ENCODE results near the gene LYPD1. TPM values are rescaled to one million over a fixed set of nuclear protein-coding genes. Genes with fewer than 3 reads are reported as not detected.
A peak's percentile ranks its signal among the peaks of the same experiment; 100 is the strongest.

LYPD1 gene
- polyA plus RNA-seq, 1 experiment, result 9.2 TPM

DNA sequence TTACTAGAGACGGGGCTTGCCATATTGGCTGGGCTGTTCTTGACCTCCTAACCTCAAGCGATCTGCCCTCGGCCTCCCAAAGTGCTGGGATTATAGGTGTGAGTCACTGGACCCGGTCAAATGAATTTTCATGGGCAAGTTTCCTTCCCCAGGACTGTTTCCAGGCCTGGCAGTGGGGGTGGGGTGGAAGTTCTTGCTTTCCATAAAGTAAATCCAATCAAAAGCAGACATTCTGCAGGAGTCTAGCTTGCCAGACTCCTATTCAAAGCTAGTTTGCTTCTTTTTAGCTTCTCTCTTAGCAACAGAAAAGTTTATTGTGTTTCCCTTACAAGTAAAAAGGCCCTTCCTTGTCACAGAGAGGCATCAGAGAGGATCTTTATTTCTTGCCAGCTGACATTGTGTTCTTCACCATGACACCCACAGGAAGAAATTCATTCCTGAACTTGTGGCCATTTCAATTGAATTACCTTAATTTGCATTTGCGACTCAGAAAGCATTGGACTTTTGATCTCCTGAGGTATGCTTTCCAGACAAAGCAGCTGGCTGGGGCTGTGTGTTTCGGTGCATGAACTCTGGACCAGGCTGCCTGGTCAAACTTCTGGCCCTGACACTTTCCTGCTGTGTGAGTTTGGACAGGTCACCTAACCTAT, 37.9 kb downstream of the LYPD1 start:
- no peaks in the 10 kb centered on the region for H3K36me3 ChIP-seq (ENCODE audit: control insufficient read depth, insufficient read depth, low read length)
- TF ChIP-seq, protein P1, sequence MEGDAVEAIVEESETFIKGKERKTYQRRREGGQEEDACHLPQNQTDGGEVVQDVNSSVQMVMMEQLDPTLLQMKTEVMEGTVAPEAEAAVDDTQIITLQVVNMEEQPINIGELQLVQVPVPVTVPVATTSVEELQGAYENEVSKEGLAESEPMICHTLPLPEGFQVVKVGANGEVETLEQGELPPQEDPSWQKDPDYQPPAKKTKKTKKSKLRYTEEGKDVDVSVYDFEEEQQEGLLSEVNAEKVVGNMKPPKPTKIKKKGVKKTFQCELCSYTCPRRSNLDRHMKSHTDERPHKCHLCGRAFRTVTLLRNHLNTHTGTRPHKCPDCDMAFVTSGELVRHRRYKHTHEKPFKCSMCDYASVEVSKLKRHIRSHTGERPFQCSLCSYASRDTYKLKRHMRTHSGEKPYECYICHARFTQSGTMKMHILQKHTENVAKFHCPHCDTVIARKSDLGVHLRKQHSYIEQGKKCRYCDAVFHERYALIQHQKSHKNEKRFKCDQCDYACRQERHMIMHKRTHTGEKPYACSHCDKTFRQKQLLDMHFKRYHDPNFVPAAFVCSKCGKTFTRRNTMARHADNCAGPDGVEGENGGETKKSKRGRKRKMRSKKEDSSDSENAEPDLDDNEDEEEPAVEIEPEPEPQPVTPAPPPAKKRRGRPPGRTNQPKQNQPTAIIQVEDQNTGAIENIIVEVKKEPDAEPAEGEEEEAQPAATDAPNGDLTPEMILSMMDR (IDR thresholded peaks at IDR 0.05; ENCODE audit: insufficient read depth, low read depth, low read length), result no peak
- no peak for DNase-seq (ENCODE audit: low read depth)
- CTCF ChIA-PET, result no interaction called here
- POLR2A ChIA-PET, result no interaction called here
- no peaks in the 10 kb centered on the region for H3K27me3 ChIP-seq (ENCODE audit: control insufficient read depth, insufficient read depth, low read length)
- H3K4me3 ChIP-seq (ENCODE audit: low read depth, low read length), result no peak overlapping the region

DNA sequence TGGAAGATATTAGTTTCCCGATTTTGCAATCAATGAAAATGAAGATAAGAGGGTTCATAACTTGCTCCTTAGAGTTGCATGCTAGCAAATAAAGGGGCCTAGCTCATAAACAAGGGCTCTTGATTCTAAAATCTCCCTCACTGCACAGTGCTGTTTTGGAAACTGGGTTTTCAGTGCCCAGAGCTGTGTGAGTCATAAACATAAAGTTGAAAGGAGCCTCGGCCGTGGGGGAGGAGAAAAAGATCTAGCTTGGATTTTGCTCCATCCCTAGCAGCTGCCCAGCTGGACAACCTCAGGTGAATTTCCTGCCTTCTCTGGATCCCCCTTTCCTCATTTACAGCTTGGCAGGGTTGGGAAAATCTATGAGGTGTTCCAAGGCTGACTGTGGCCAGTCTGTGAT, 42.5 kb downstream of the LYPD1 start:
- ChIA-PET POLR2A (no interaction called here), CTCF (no interaction called here)
- DNase-seq (ENCODE audit: low read depth), result no peak
- no peaks in the 10 kb centered on the region for H3K36me3 ChIP-seq (ENCODE audit: control insufficient read depth, insufficient read depth, low read length)
- H3K27me3 ChIP-seq (ENCODE audit: control insufficient read depth, insufficient read depth, low read length), result no peaks in the 10 kb centered on the region
- TF ChIP-seq, protein P1 (IDR thresholded peaks at IDR 0.05; ENCODE audit: insufficient read depth, low read depth, low read length), result no peak
- H3K4me3 ChIP-seq (ENCODE audit: low read depth, low read length), result no peak overlapping the region

DNA sequence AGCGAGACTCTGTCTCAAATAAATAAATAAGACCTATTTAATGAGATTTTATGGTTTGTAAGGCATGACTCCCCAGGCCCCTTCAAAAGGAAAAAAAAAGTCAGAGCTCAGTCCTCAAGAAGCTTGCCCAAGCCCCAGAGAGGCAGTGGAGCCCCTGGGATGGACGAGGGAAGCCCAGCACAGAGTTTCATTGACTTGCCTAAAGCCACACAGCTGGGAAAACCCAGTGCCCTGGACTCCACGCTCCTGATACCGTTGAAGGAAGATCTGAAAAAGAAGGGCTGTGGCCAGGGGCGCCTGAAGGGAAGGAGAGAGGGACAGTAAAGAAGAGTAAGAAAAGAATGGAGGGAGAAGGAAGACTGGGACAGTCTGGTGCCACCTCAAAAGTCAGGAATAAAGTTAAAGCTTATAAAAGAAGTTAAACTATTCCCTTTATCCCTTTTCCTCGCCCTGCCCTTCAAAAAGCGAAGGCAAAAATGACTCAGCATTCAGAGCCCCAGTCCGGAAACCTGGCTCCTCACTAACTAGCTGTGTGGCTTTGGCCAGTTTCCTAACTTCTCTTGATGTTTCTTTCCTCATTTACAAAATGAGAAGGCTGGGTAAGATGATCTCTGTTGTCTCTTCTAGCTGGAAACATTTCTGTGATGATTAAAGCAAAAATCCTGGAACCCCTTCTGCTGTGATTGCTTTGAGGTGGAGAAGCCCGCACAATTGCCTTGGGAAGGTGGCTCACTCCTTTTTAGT, 46.7 kb downstream of the LYPD1 start:
- Histone ChIP-seq H3K36me3 (ENCODE audit: control insufficient read depth, insufficient read depth, low read length) (no peaks in the 10 kb centered on the region), H3K27me3 (ENCODE audit: control insufficient read depth, insufficient read depth, low read length) (no peaks in the 10 kb centered on the region), H3K4me3 (ENCODE audit: low read depth, low read length) (no peak overlapping the region)
- ChIA-PET CTCF (no interaction called here), POLR2A (no interaction called here)
- DNase-seq (ENCODE audit: low read depth), result peak; percentile 24
- TF ChIP-seq, protein P1 (IDR thresholded peaks at IDR 0.05; ENCODE audit: insufficient read depth, low read depth, low read length), result no peak

DNA sequence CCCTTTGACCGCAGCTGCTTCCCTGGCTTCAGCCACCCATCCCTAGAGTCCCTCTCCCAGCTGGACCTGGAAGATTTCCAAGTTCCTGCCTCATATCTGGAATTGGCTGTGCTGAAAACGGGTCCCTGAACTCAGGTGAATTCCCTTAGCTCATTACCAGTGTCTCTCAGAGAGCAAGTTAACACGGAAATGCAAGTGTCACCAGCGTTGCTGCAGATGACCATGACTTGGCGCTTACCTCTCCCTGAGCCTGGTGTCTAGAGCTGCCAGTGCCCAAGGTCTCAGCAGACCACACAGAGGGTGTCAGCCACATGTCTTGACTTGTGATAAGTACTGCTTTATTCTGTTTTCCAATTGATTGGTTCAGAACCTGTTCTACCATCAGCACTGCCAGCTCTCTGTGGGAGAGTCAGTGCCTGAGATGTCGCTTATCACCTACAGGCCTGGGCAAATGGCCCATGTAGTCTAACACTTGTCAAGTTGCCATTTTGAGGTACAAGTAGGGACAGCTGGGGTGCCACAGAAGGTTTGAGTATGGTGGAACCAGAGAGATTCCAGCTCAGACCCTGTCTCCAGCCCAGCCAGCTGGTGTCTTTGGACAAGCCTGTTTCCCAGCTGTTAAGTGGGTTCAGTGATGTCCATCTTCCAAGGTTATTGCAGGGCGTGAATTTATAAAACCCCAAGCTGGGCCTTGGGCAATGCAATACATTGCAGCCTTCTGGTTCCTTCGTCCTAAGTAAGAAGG, 48.7 kb downstream of the LYPD1 start:
- TF ChIP-seq, protein P1 (IDR thresholded peaks at IDR 0.05; ENCODE audit: insufficient read depth, low read depth, low read length), result no peak
- POLR2A ChIA-PET, result no interaction called here
- CTCF ChIA-PET, result no interaction called here
- no peak for DNase-seq (ENCODE audit: low read depth)
- H3K36me3 ChIP-seq (ENCODE audit: control insufficient read depth, insufficient read depth, low read length), result no peaks in the 10 kb centered on the region
- no peaks in the 10 kb centered on the region for H3K27me3 ChIP-seq (ENCODE audit: control insufficient read depth, insufficient read depth, low read length)
- H3K4me3 ChIP-seq (ENCODE audit: low read depth, low read length), result no peak overlapping the region

DNA sequence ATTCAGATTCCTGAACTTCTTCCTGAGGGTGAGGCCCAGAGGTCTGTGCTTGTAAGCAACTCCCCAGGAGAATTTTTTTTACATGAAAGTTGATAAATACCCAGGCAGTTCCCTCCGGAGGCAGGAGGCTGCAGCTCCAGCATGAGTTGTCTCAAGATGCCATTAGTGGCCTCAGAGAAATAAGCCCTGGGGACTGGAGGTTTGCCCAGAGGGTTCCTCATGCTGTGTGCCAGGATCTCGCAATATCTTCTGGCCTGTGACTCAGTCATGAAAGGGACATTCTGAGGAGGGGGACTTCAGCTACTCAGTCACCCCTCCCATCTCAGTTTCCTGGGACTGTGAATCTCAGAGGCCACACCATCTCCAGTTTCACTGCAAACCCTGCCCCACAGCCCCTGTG, 49.9 kb downstream of the LYPD1 start:
- H3K4me3 ChIP-seq (ENCODE audit: low read depth, low read length), result no peak overlapping the region
- H3K36me3 ChIP-seq (ENCODE audit: control insufficient read depth, insufficient read depth, low read length), result no peaks in the 10 kb centered on the region
- H3K27me3 ChIP-seq (ENCODE audit: control insufficient read depth, insufficient read depth, low read length), result no peaks in the 10 kb centered on the region
- DNase-seq (ENCODE audit: low read depth), result no peak
- POLR2A ChIA-PET, result no interaction called here
- TF ChIP-seq, protein P1 (IDR thresholded peaks at IDR 0.05; ENCODE audit: insufficient read depth, low read depth, low read length), result no peak
- CTCF ChIA-PET, result no interaction called here
